K562 (cell line): ENCODE results near the gene CRACR2B. TPM values are rescaled to one million over a fixed set of nuclear protein-coding genes. Genes with fewer than 3 reads are reported as not detected.
A peak's percentile ranks its signal among the peaks of the same experiment; 100 is the strongest.

Experiments
- ATAC-seq: fragments of 200-7000 bp; cut with Tn5 transposase; 3 replicates; pipeline ENCODE4 v1.9.1; 2020; ENCODE audit warnings: moderate library complexity
- BruUV-seq: library from RNA; stranded (reverse); fragments of 400-500 nt; replicated peaks from 2 replicates; lab custom pipeline; 2021; lab: Mats Ljungman, UMichigan
- CTCF ChIA-PET: fragments of 300-600 bp; formaldehyde crosslinking; extraction: SDS; loops from one replicate; lab custom pipeline; 2021; ENCODE audit warnings: low intra/inter-chr PET ratio; lab: Yijun Ruan, JAX
- POLR2A ChIA-PET: fragments of 300-600, 350-650 bp; sonication (Branson Sonifier 250); formaldehyde crosslinking; extraction: SDS; loops from one replicate; lab custom pipeline; 2021; ENCODE audit warnings: antibody characterized with exemption, inconsistent platforms; lab: Yijun Ruan, JAX
- DNase-seq, 4 experiments: peaks; one replicate each; pipeline versions ENCODE4 v3.0.0 to v3.0.0-alpha.2; 2011 to 2018; ENCODE audit warnings: low spot score in 3 of 4, mixed read lengths in 3 of 4; ENCODE audit errors: extremely low read depth in 1 of 4
- FAIRE-seq: peaks from 2 replicates; lab custom pipeline; 2011; peaks lifted over from hg19 to GRCh38; lab: Jason Lieb, UNC
- H2AFZ ChIP-seq: 2 replicates; pipeline ENCODE4 v1.6.0; 2011; ENCODE audit warnings: low read depth, low read length, control low read depth, inconsistent platforms
- H3K27ac ChIP-seq: fragments of 200-600 bp; 3 replicates; pipeline ENCODE4 v1.8.0; 2011; ENCODE audit warnings: low read depth, mild to moderate bottlenecking, control low read depth, inconsistent platforms, low read length, moderate library complexity, mixed read lengths; ENCODE audit errors: extremely low read depth
- H3K27me3 ChIP-seq, 2 experiments: fragments of 300-600 bp in 1 of 2; 2 replicates in 1 of 2; 3 replicates in 1 of 2; pipeline versions ENCODE4 v1.6.0 to v1.8.0; 2011; ENCODE audit warnings: inconsistent platforms in 2 of 2, low read length in 2 of 2, mild to moderate bottlenecking in 1 of 2, mixed read lengths in 1 of 2, moderate library complexity in 1 of 2; ENCODE audit not compliant: control insufficient read depth in 2 of 2, insufficient read depth in 2 of 2
- H3K36me3 ChIP-seq: fragments of 300-600 bp; 3 replicates; pipeline ENCODE4 v1.8.0; 2011; ENCODE audit warnings: mild to moderate bottlenecking, low read length, inconsistent platforms; ENCODE audit not compliant: control insufficient read depth, insufficient read depth
- H3K4me1 ChIP-seq, 2 experiments: fragments of 200-600 bp in 1 of 2; replicated peaks in 1 of 2; 2 replicates in 1 of 2; 3 replicates in 1 of 2; pipeline versions ENCODE4 v1.5.1 to v1.8.0; 2011; ENCODE audit warnings: inconsistent platforms in 2 of 2, low read length in 2 of 2, mild to moderate bottlenecking in 1 of 2, mixed read lengths in 1 of 2, moderate library complexity in 1 of 2; ENCODE audit not compliant: control insufficient read depth in 2 of 2, insufficient read depth in 2 of 2
- H3K4me2 ChIP-seq: 2 replicates; pipeline ENCODE4 v1.6.1; 2011; ENCODE audit warnings: low read length, control low read depth, inconsistent platforms, mixed read lengths; ENCODE audit not compliant: insufficient read depth
- H3K4me3 ChIP-seq: fragments of 200-600 bp; sonication (generic), shearing (Covaris generic); 2 replicates; pipeline ENCODE4 v1.5.1; 2016; ENCODE audit warnings: control low read depth, inconsistent platforms
- H3K79me2 ChIP-seq: fragments of 200-600 bp; 3 replicates; pipeline ENCODE4 v1.8.0; 2011; ENCODE audit warnings: low read length, inconsistent platforms; ENCODE audit not compliant: control insufficient read depth, insufficient read depth
- H3K9ac ChIP-seq, 2 experiments: 2 replicates each; pipeline versions ENCODE4 v1.6.0 to v1.6.1; 2011; ENCODE audit warnings: low read depth in 2 of 2, low read length in 2 of 2, control low read depth in 1 of 2, inconsistent platforms in 1 of 2, mild to moderate bottlenecking in 1 of 2, mixed read lengths in 1 of 2; ENCODE audit not compliant: insufficient read depth in 1 of 2
- H3K9me1 ChIP-seq: one replicate; pipeline ENCODE4 v1.6.0; 2011; ENCODE audit warnings: inconsistent platforms, mild to moderate bottlenecking, low read length, moderate library complexity; ENCODE audit not compliant: control insufficient read depth, insufficient read depth
- H3K9me3 ChIP-seq: replicated peaks from 2 replicates; pipeline ENCODE4 v1.5.1; 2011; ENCODE audit warnings: low read depth, low read length, inconsistent platforms; ENCODE audit not compliant: control insufficient read depth, insufficient read depth
- H4K20me1 ChIP-seq: replicated peaks from 2 replicates; pipeline ENCODE4 v1.6.1; 2011; ENCODE audit warnings: low read length, inconsistent platforms, mixed read lengths; ENCODE audit not compliant: control insufficient read depth, insufficient read depth
- CC2D1A ChIP-seq: fragments of 450-650 bp; IDR thresholded peaks from 2 replicates; pipeline ENCODE4 v1.6.1; 2017; ENCODE audit warnings: mild to moderate bottlenecking
- EGR1 ChIP-seq: fragments of 450-650 bp; conservative IDR thresholded peaks from 2 replicates; pipeline ENCODE4 v1.6.1; 2017; ENCODE audit warnings: mild to moderate bottlenecking
- EHMT2 ChIP-seq: fragments of 450-650 bp; IDR thresholded peaks from 2 replicates; pipeline ENCODE4 v1.6.1; 2018; ENCODE audit warnings: antibody characterized with exemption
- HNRNPL ChIP-seq: fragments of 200-400 bp; formaldehyde crosslinking; IDR thresholded peaks from 2 replicates; pipeline ENCODE4 v1.6.1; 2017; ENCODE audit warnings: low read depth, mild to moderate bottlenecking, low read length
- LCOR ChIP-seq: sonication (generic); formaldehyde crosslinking; IDR thresholded peaks from 2 replicates; pipeline ENCODE4 v1.8.0; 2022; ENCODE audit warnings: mild to moderate bottlenecking, missing genetic modification reagents
- MYNN ChIP-seq, 2 experiments: sonication (generic); formaldehyde crosslinking in 1 of 2; IDR thresholded peaks; 2 replicates each; pipeline versions ENCODE4 v1.5.0 to v1.6.1; 2016 to 2020; ENCODE audit warnings: antibody characterized with exemption in 1 of 2, missing genetic modification reagents in 1 of 2
- SAFB ChIP-seq: fragments of 200-400 bp; formaldehyde crosslinking; IDR thresholded peaks from 2 replicates; pipeline ENCODE4 v1.6.1; 2017; ENCODE audit warnings: low read depth, low read length, borderline replicate concordance
- SMARCA4 ChIP-seq: fragments of 450-650 bp; IDR thresholded peaks from 2 replicates; pipeline ENCODE4 v1.6.1; 2016
- SUPT5H ChIP-seq: fragments of 450-650 bp; IDR thresholded peaks from 2 replicates; pipeline ENCODE4 v1.6.1; 2016
- TAF9B ChIP-seq: fragments of 450-650 bp; IDR thresholded peaks from 2 replicates; pipeline ENCODE4 v1.6.1; 2018; ENCODE audit warnings: mild to moderate bottlenecking; ENCODE audit not compliant: partially characterized antibody
- TFAP4 ChIP-seq: sonication (generic); formaldehyde crosslinking; IDR thresholded peaks from 2 replicates; pipeline ENCODE4 v1.8.0; 2022; ENCODE audit warnings: missing genetic modification reagents, mild to moderate bottlenecking, moderate library complexity, borderline replicate concordance
- THRB ChIP-seq: fragments of 450-650 bp; formaldehyde crosslinking; conservative IDR thresholded peaks from 2 replicates; pipeline ENCODE4 v1.4.0; 2022; ENCODE audit warnings: mild to moderate bottlenecking, missing genetic modification characterization
- ZMIZ1 ChIP-seq, 2 experiments: fragments of 150-350 bp in 1 of 2; IDR thresholded peaks; 2 replicates each; pipeline ENCODE4 v1.6.1; 2012 to 2016; ENCODE audit warnings: low read depth in 2 of 2, low read length in 2 of 2, mild to moderate bottlenecking in 1 of 2, moderate library complexity in 1 of 2
- ZNF780A ChIP-seq: fragments of 250-450 bp; sonication (Bioruptor Pico); IDR thresholded peaks from 2 replicates; pipeline ENCODE4 v1.5.0; 2021; ENCODE audit warnings: mild to moderate bottlenecking
- WGBS: fragments of 100-300 bp; shearing (Covaris generic); methylation state at CpG from one replicate; pipeline ENCODE4 v1.1.6; 2016; ENCODE audit warnings: low coverage, mixed read lengths; ENCODE audit not compliant: insufficient coverage; ENCODE audit errors: missing lambda C conversion rate; 5-methylcytosine and 5-hydroxymethylcytosine counted together
- in situ Hi-C: fragments of 300-500 bp; cut with MboI; formaldehyde crosslinking; loops from 4 replicates; pipeline ENCODE4 v1.15.0; 2018; ENCODE audit warnings: inconsistent platforms, mixed read lengths
- intact Hi-C: fragments of 100-400 bp; cut with micrococcal nuclease; formaldehyde crosslinking; loops from 2 replicates; pipeline ENCODE4 v1.14.2; 2022
- polyA plus RNA-seq, 8 experiments: library from polyadenylated mRNA; depleted of rRNA in 4 of 8; stranded (reverse) in 5 of 8; unstranded in 3 of 8; fragments of >200 nt; fragmentation: Nextera tagmentation in 2 of 8; fragmentation: Illumina TruSeq in 1 of 8; extraction: Ambion mirVana in 2 of 8; extraction: Trizol in 1 of 8; gene quantifications; 2 replicates each; pipeline versions ENCODE4 v1.2.1 to v1.2.3, GENCODE V29; 2011 to 2014; ENCODE audit warnings: inconsistent platforms in 1 of 8, missing spikeins in 1 of 8
- total RNA-seq, 7 experiments: library from RNA; depleted of rRNA in 6 of 7; stranded (reverse); fragments of >200 nt in 6 of 7; fragmentation: Illumina TruSeq in 2 of 7; extraction: Trizol in 2 of 7; gene quantifications; 2 replicates each; pipeline versions ENCODE4 v1.2.1 to v1.2.3, GENCODE V29; 2011 to 2021; ENCODE audit warnings: low replicate concordance in 1 of 7

Gene CRACR2B
- total and polyA plus RNA-seq, 9 of the 15 experiments (the other 6 are each of a cell fraction or from before 2014, with no cell fraction given), result 0.10 to 51.0 (median 6.0) TPM

- ChIA-PET POLR2A (interaction anchor here (0.6 to 1.9 kb wide), 4 partner anchors 9 to 33 kb away, joined by 3 to 6 read pairs (median 3); no protein-coding TSS in a partner anchor), CTCF (no interaction called here)
- in situ Hi-C loops, result no loop called here
- Histone ChIP-seq H3K4me1 (peaks cover 24 to 93% of the 10 kb centered on the region in 2 experiments), H3K4me2 (no peak overlapping the region), H3K9ac (peak overlapping the region in 1 of 2 experiments; percentile 81; a peak in 2 of 4 replicates), H3K79me2 (peaks cover 16% of the 10 kb centered on the region), H4K20me1 (peaks cover 8% of the 10 kb centered on the region; the same call in 1 of the 2 replicates), H3K27ac (no peak overlapping the region), H2AFZ (no peak overlapping the region), H3K4me3 (no peak overlapping the region), H3K36me3 (peaks cover 43% of the 10 kb centered on the region; the same call in 1 of the 3 replicates), H3K27me3 (no peaks in the 10 kb centered on the region), H3K9me1 (peaks cover 3% of the 10 kb centered on the region), H3K9me3 (no peaks in the 10 kb centered on the region)
- BruUV-seq, result no TSS peak
- no peak for DNase-seq
- FAIRE-seq, result no peak
- no peak for ATAC-seq
- WGBS, result 69% methylated on average over 12 of the region's 12 CpGs
- intact Hi-C loops, result no loop called here
- TF ChIP-seq EHMT2 (no peak), SUPT5H (peak; percentile 47), TFAP4 (CRISPR knock-in tag) (peak; percentile 46; the same call in 1 of the 2 replicates), SAFB (no peak), EGR1 (no peak), LCOR (no peak), ZMIZ1 (IDR thresholded peaks at IDR 0.05; ENCODE audit: low read depth in 2 of 2, low read length in 2 of 2) (0 out of 4 replicates have a peak, but pooled peaks of 1 of the 2 experiments have one; percentile 23), ZNF780A (CRISPR knock-in tag) (no peak), TAF9B (no peak), HNRNPL (no peak), THRB (CRISPR knock-in tag) (peak; percentile 40), CC2D1A (no peak), MYNN (IDR thresholded peaks at IDR 0.05) (peak; percentile 50), MYNN (CRISPR knock-in tag; IDR thresholded peaks at IDR 0.05) (no peak), SMARCA4 (no peak)
Measured at GRCh38 chr11:825366-826226, 2.1 kb upstream of the CRACR2B start.
